ENCODE data around the gene PPEF2. TPM values are rescaled to one million over a fixed set of nuclear protein-coding genes. Genes with fewer than 3 reads are reported as not detected.

Gene PPEF2

DNA sequence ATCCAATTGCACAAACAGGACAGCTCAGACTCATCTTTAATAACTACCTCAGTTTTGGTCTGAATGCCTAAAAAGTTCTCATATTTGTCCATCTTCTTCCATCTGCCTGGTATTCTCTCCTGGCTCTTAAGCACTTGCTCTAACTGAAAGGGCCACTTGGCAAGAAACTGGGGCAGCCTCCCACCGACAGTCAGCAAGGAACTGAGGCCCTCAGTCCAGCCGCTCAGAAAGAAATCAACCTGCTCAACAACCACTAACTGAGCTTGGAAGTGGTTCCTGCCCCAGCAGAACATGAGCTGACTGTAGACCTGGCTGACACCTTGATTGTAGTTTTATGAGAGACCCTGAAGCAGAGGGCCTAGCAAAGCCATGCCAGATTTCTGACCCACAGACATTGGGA is 84.4 kb downstream of the PPEF2 start:
- Histone ChIP-seq H3K79me1 (replicated peaks; ENCODE audit: low read length, poor library complexity, severe bottlenecking) (no peaks in the 10 kb centered on the region), H3K9ac (ENCODE audit: low read length) (no peak overlapping the region), H3K27ac (ENCODE audit: low read length, poor library complexity, severe bottlenecking) (no peak overlapping the region), H4K8ac (ENCODE audit: low read length) (no peak overlapping the region), H4K91ac (ENCODE audit: low read length) (no peak overlapping the region), H2BK5ac (ENCODE audit: low read depth, low read length, poor library complexity, severe bottlenecking) (no peak overlapping the region), H3K4me1 (ENCODE audit: control insufficient read depth, insufficient read depth, low read depth, low read length) (no peaks in the 10 kb centered on the region), H2BK12ac (ENCODE audit: low read length in 2 of 2) (no peak overlapping the region), H2AFZ (ENCODE audit: low read depth, low read length) (no peak overlapping the region), H3K4me3 (ENCODE audit: insufficient read depth in 1 of 2, low read depth in 1 of 2, low read length in 2 of 2) (no peak overlapping the region), H3K27me3 (ENCODE audit: control insufficient read depth in 1 of 2, insufficient read depth in 1 of 2, low read length in 2 of 2) (no peaks in the 10 kb centered on the region), H3K9me3 (ENCODE audit: control insufficient read depth, low read length) (no peaks in the 10 kb centered on the region), H3K4ac (ENCODE audit: low read depth in 1 of 2, low read length in 2 of 2) (no peak overlapping the region), H3K4me2 (ENCODE audit: low read length, poor library complexity, severe bottlenecking) (no peak overlapping the region), H3K36me3 (ENCODE audit: control insufficient read depth in 1 of 2, insufficient read depth in 2 of 2, low read depth in 1 of 2, low read length in 2 of 2) (peaks cover 20 to 46% of the 10 kb centered on the region in 2 experiments), H3K14ac (ENCODE audit: low read length in 2 of 2) (no peak overlapping the region), H3K23ac (ENCODE audit: low read length in 2 of 2) (no peak overlapping the region), H2BK15ac (ENCODE audit: low read depth, poor library complexity, severe bottlenecking) (no peak overlapping the region), H3K18ac (ENCODE audit: low read depth in 1 of 2, low read length in 2 of 2) (no peak overlapping the region), H2AK5ac (ENCODE audit: low read length, severe bottlenecking) (no peak overlapping the region), H2BK120ac (ENCODE audit: low read depth, low read length) (no peak overlapping the region)
- WGBS: 84% methylated on average over 2 of the region's 2 CpGs
- DNase-seq: no peak

Small RNA genes within 50 kb of the gene (small RNA-seq; reads per million reads assigned to genes)
- not detected for gene RNU2-16P (ENCODE audit: low read depth)
